H1 (cell line): Measurements from ENCODE around the gene HIP1. TPM values are rescaled to one million over a fixed set of nuclear protein-coding genes. Genes with fewer than 3 reads are reported as not detected.

Experiments
- CTCF ChIA-PET: fragments of 300-600 bp; sonication (Branson Sonifier 250); formaldehyde crosslinking; loops from one replicate; lab custom pipeline; 2021; ENCODE audit not compliant: partially characterized antibody; lab: Charles Lee
- POLR2A ChIA-PET: fragments of 300-600 bp; sonication (Branson Sonifier 250); formaldehyde crosslinking; loops from one replicate; lab custom pipeline; 2021; ENCODE audit warnings: inconsistent platforms; ENCODE audit not compliant: partially characterized antibody; lab: Charles Lee
- DNase-seq, 2 experiments: peaks; one replicate each; pipeline versions ENCODE4 v3.0.0 to v3.0.0-alpha.2; 2010 to 2022; ENCODE audit warnings: low spot score in 2 of 2, low read depth in 1 of 2, mixed read lengths in 1 of 2
- FAIRE-seq: peaks from 2 replicates; lab custom pipeline; 2011; peaks lifted over from hg19 to GRCh38; lab: Jason Lieb, UNC
- H2AFZ ChIP-seq: 2 replicates; pipeline ENCODE4 v1.8.1; 2012; ENCODE audit warnings: low read length, inconsistent platforms
- H2AK5ac ChIP-seq: 2 replicates; pipeline ENCODE4 v1.6.1; 2013; ENCODE audit warnings: low read depth, low read length
- H2BK120ac ChIP-seq: replicated peaks from 2 replicates; pipeline ENCODE3; 2013; ENCODE audit warnings: low read depth, low read length, inconsistent platforms
- H2BK12ac ChIP-seq: 2 replicates; pipeline ENCODE4 v1.6.1; 2013; ENCODE audit warnings: low read depth, low read length
- H2BK15ac ChIP-seq: 2 replicates; pipeline ENCODE4 v1.6.1; 2013; ENCODE audit warnings: low read length
- H2BK20ac ChIP-seq: 2 replicates; pipeline ENCODE4 v1.6.1; 2013; ENCODE audit warnings: low read length
- H2BK5ac ChIP-seq: 2 replicates; pipeline ENCODE4 v1.6.1; 2013; ENCODE audit warnings: low read depth, low read length
- H3K14ac ChIP-seq: 2 replicates; pipeline ENCODE4 v1.6.1; 2013; ENCODE audit warnings: inconsistent platforms; ENCODE audit not compliant: insufficient read length
- H3K18ac ChIP-seq: 2 replicates; pipeline ENCODE4 v1.6.1; 2013; ENCODE audit warnings: low read length; ENCODE audit errors: extremely low read depth
- H3K23ac ChIP-seq: 2 replicates; pipeline ENCODE4 v1.6.1; 2013; ENCODE audit warnings: inconsistent platforms; ENCODE audit not compliant: insufficient read length
- H3K23me2 ChIP-seq: 2 replicates; pipeline ENCODE4 v1.6.1; 2013; ENCODE audit warnings: low read depth, low read length
- H3K27ac ChIP-seq: 2 replicates; pipeline ENCODE4 v1.6.1; 2011; ENCODE audit warnings: low read depth, low read length, inconsistent platforms
- H3K27me3 ChIP-seq, 4 experiments: replicated peaks in 1 of 4; 1 replicate in 1 of 4; 2 replicates in 3 of 4; pipeline versions ENCODE4 v1.6.1 to v1.8.1; 2011 to 2013; ENCODE audit warnings: low read length in 3 of 4, mild to moderate bottlenecking in 3 of 4, inconsistent platforms in 2 of 4, mixed read lengths in 2 of 4, moderate library complexity in 1 of 4; ENCODE audit not compliant: control insufficient read depth in 3 of 4, insufficient read depth in 3 of 4; ENCODE audit errors: extremely low read depth in 1 of 4
- H3K36me3 ChIP-seq, 4 experiments: 2 replicates each; pipeline versions ENCODE4 v1.6.1 to v1.8.1; 2011 to 2013; ENCODE audit warnings: mild to moderate bottlenecking in 4 of 4, low read length in 3 of 4, moderate library complexity in 2 of 4, control low read depth in 1 of 4, inconsistent platforms in 1 of 4; ENCODE audit not compliant: insufficient read depth in 4 of 4, control insufficient read depth in 2 of 4
- H3K4ac ChIP-seq: replicated peaks from 2 replicates; pipeline ENCODE3; 2013; ENCODE audit warnings: low read length, low read depth, mixed read lengths, inconsistent platforms; ENCODE audit not compliant: insufficient read length
- H3K4me1 ChIP-seq, 4 experiments: replicated peaks in 1 of 4; 1 replicate in 1 of 4; 2 replicates in 3 of 4; pipeline versions ENCODE4 v1.6.1 to v1.8.1; 2011 to 2013; ENCODE audit warnings: low read length in 3 of 4, inconsistent platforms in 2 of 4, mixed read lengths in 1 of 4; ENCODE audit not compliant: insufficient read depth in 4 of 4, control insufficient read depth in 3 of 4
- H3K4me2 ChIP-seq, 2 experiments: 2 replicates each; pipeline versions ENCODE4 v1.6.1 to v1.8.1; 2011 to 2013; ENCODE audit warnings: low read depth in 2 of 2, low read length in 2 of 2, control low read depth in 1 of 2, inconsistent platforms in 1 of 2, mild to moderate bottlenecking in 1 of 2; ENCODE audit not compliant: insufficient read depth in 1 of 2
- H3K4me3 ChIP-seq, 4 experiments: fragments of 200-600, 300-600 bp in 1 of 4; sonication (generic), shearing (Covaris generic), sonication (Bioruptor Twin) in 1 of 4; 2 replicates each; pipeline versions ENCODE4 v1.5.1 to v1.8.1; 2011 to 2016; ENCODE audit warnings: low read length in 4 of 4, low read depth in 3 of 4, control low read depth in 2 of 4, inconsistent platforms in 2 of 4, mild to moderate bottlenecking in 2 of 4, mixed read lengths in 1 of 4, moderate library complexity in 1 of 4; ENCODE audit not compliant: insufficient read depth in 2 of 4; ENCODE audit errors: extremely low read depth in 1 of 4
- H3K56ac ChIP-seq: replicated peaks from 2 replicates; pipeline ENCODE3; 2013; ENCODE audit warnings: low read depth, mild to moderate bottlenecking, mixed read lengths, low read length, inconsistent platforms; ENCODE audit not compliant: insufficient read length
- H3K79me1 ChIP-seq: 2 replicates; pipeline ENCODE4 v1.6.1; 2013; ENCODE audit warnings: low read depth, low read length, control low read depth
- H3K79me2 ChIP-seq, 2 experiments: 2 replicates each; pipeline versions ENCODE4 v1.6.1 to v1.8.1; 2012 to 2013; ENCODE audit warnings: low read length in 2 of 2, mild to moderate bottlenecking in 2 of 2, inconsistent platforms in 1 of 2; ENCODE audit not compliant: insufficient read depth in 2 of 2, control insufficient read depth in 1 of 2
- H3K9ac ChIP-seq, 4 experiments: replicated peaks in 1 of 4; 1 replicate in 1 of 4; 2 replicates in 3 of 4; pipeline versions ENCODE4 v1.6.1 to v1.8.1; 2011 to 2013; ENCODE audit warnings: low read depth in 3 of 4, low read length in 3 of 4, control low read depth in 2 of 4, mild to moderate bottlenecking in 2 of 4, moderate library complexity in 2 of 4, inconsistent platforms in 1 of 4; ENCODE audit errors: extremely low read depth in 1 of 4
- H3K9me3 ChIP-seq, 2 experiments: 2 replicates each; pipeline versions ENCODE4 v1.6.1 to v1.8.1; 2012 to 2013; ENCODE audit warnings: mild to moderate bottlenecking in 2 of 2, moderate library complexity in 2 of 2, control low read depth in 1 of 2, inconsistent platforms in 1 of 2, low read depth in 1 of 2, low read length in 1 of 2, mixed read lengths in 1 of 2; ENCODE audit not compliant: insufficient read depth in 2 of 2
- H4K20me1 ChIP-seq, 2 experiments: replicated peaks in 1 of 2; 2 replicates each; pipeline versions ENCODE3 to v1.8.1; 2011 to 2013; ENCODE audit warnings: inconsistent platforms in 2 of 2, low read length in 2 of 2, mild to moderate bottlenecking in 1 of 2; ENCODE audit not compliant: insufficient read depth in 2 of 2, control insufficient read depth in 1 of 2
- H4K5ac ChIP-seq: 2 replicates; pipeline ENCODE4 v1.6.1; 2013; ENCODE audit warnings: low read length, low read depth, mixed read lengths, inconsistent platforms; ENCODE audit not compliant: insufficient read length
- H4K8ac ChIP-seq: 2 replicates; pipeline ENCODE4 v1.8.0; 2013; ENCODE audit warnings: mild to moderate bottlenecking, moderate library complexity, low read length, inconsistent platforms; ENCODE audit not compliant: insufficient read depth; ENCODE audit errors: extremely low read depth
- H4K91ac ChIP-seq: replicated peaks from 2 replicates; pipeline ENCODE3; 2013; ENCODE audit warnings: low read length, mixed read lengths, inconsistent platforms; ENCODE audit not compliant: insufficient read length
- ATF3 ChIP-seq: IDR thresholded peaks from 2 replicates; pipeline ENCODE4 v1.6.1; 2011; ENCODE audit warnings: low read depth, mild to moderate bottlenecking, low read length; ENCODE audit not compliant: insufficient read depth
- CBX8 ChIP-seq: fragments of 300-800, 300-1000 bp; sonication (generic); IDR thresholded peaks from 2 replicates; pipeline ENCODE4 v1.7.1; 2016; ENCODE audit warnings: low read depth, low read length, borderline replicate concordance
- CEBPB ChIP-seq: IDR thresholded peaks from 2 replicates; pipeline ENCODE4 v1.6.1; 2012; ENCODE audit warnings: low read depth, low read length
- CHD1 ChIP-seq: IDR thresholded peaks from 2 replicates; pipeline ENCODE4 v1.6.1; 2012; ENCODE audit warnings: low read depth, low read length, improper control_type of control experiment
- EP300 ChIP-seq, 2 experiments: IDR thresholded peaks; 1 replicate in 1 of 2; 2 replicates in 1 of 2; pipeline ENCODE4 v1.6.1; 2011 to 2012; ENCODE audit warnings: low read depth in 2 of 2, low read length in 2 of 2, mild to moderate bottlenecking in 2 of 2, borderline replicate concordance in 1 of 2, inconsistent platforms in 1 of 2, moderate library complexity in 1 of 2
- GTF2F1 ChIP-seq: IDR thresholded peaks from 2 replicates; pipeline ENCODE4 v1.6.1; 2012; ENCODE audit warnings: low read depth, low read length, improper control_type of control experiment, borderline replicate concordance
- HDAC6 ChIP-seq: IDR thresholded peaks from one replicate; pipeline ENCODE4 v1.7.1; 2012; ENCODE audit warnings: low read depth, mild to moderate bottlenecking, inconsistent platforms, low read length, moderate library complexity
- PHF8 ChIP-seq: fragments of 200-600 bp; sonication (generic); conservative IDR thresholded peaks from 2 replicates; pipeline ENCODE4 v1.7.1; 2012; ENCODE audit warnings: low read depth, mild to moderate bottlenecking, inconsistent platforms, low read length, moderate library complexity
- POLR2A ChIP-seq, 2 experiments: IDR thresholded peaks; 1 replicate in 1 of 2; 2 replicates in 1 of 2; pipeline ENCODE4 v1.6.1; 2011; ENCODE audit warnings: low read depth in 2 of 2, low read length in 2 of 2, mild to moderate bottlenecking in 2 of 2; ENCODE audit errors: control extremely low read depth in 1 of 2
- RBBP5 ChIP-seq: IDR thresholded peaks from 2 replicates; pipeline ENCODE4 v1.7.1; 2012; ENCODE audit warnings: low read depth, mild to moderate bottlenecking, inconsistent platforms, low read length, moderate library complexity, borderline replicate concordance
- RFX5 ChIP-seq: IDR thresholded peaks from 2 replicates; pipeline ENCODE4 v1.6.1; 2011; ENCODE audit warnings: low read depth, low read length, improper control_type of control experiment, borderline replicate concordance
- SP4 ChIP-seq: IDR thresholded peaks from 2 replicates; pipeline ENCODE4 v1.6.1; 2012; ENCODE audit warnings: low read length, inconsistent platforms
- SUZ12 ChIP-seq: fragments of 200-600 bp; sonication (generic); IDR thresholded peaks from 2 replicates; pipeline ENCODE4 v1.6.1; 2012; ENCODE audit warnings: mild to moderate bottlenecking, inconsistent platforms, low read length, moderate library complexity, mixed read lengths
- TCF12 ChIP-seq: IDR thresholded peaks from 2 replicates; pipeline ENCODE4 v1.6.1; 2011; ENCODE audit warnings: low read depth, mild to moderate bottlenecking, low read length
- YY1 ChIP-seq: IDR thresholded peaks from 2 replicates; pipeline ENCODE4 v1.6.1; 2011; ENCODE audit warnings: low read depth, mild to moderate bottlenecking, low read length
- WGBS, 2 experiments: shearing (Covaris generic) in 1 of 2; methylation state at CpG; one replicate each; pipeline versions ENCODE4 v1.1.6 to v1.1.7; 2013 to 2015; ENCODE audit warnings: low lambda C conversion rate in 2 of 2, mixed read lengths in 2 of 2, inconsistent platforms in 1 of 2, low coverage in 1 of 2, missing lambda C conversion rate in 1 of 2; ENCODE audit not compliant: insufficient replicate concordance in 2 of 2, insufficient coverage in 1 of 2, insufficient read length in 1 of 2; ENCODE audit errors: extremely low coverage in 1 of 2, missing lambda C conversion rate in 1 of 2; 5-methylcytosine and 5-hydroxymethylcytosine counted together
- polyA plus RNA-seq, 7 experiments: library from polyadenylated mRNA; depleted of rRNA in 3 of 7; stranded (reverse) in 5 of 7; unstranded in 2 of 7; fragments of >200 nt in 5 of 7; fragments of 200-250 nt in 2 of 7; gene quantifications; 1 replicate in 5 of 7; 2 replicates in 1 of 7; 4 replicates in 1 of 7; pipeline versions ENCODE4 v1.2.1 to v1.2.3, GENCODE V29; 2011 to 2013; ENCODE audit warnings: missing spikeins in 2 of 7, mixed read lengths in 2 of 7
- total RNA-seq: library from RNA; stranded (reverse); fragmentation: NEBNext Ultra II Directional; extraction: Animal tissue kit (Norgen Biotek cat#: 25700); gene quantifications from 2 replicates; pipeline ENCODE4 v1.2.1, GENCODE V29; 2021

The HIP1 gene
- total and polyA plus RNA-seq, 2 of the 8 experiments (the other 6 are each of a cell fraction or from before 2014, with no cell fraction given), result 51.8 to 108 TPM

GRCh38 chr7:75595766-75596165, 143.0 kb downstream of the HIP1 start:
- Histone ChIP-seq H3K4me2 (no peak overlapping the region), H2BK120ac (no peak overlapping the region), H3K4ac (no peak overlapping the region), H4K20me1 (peaks cover 0 to 3% of the 10 kb centered on the region in 2 experiments), H4K8ac (no peak overlapping the region), H3K18ac (no peak overlapping the region), H3K9me3 (no peaks in the 10 kb centered on the region), H3K27me3 (no peaks in the 10 kb centered on the region), H3K56ac (no peak overlapping the region), H3K79me1 (no peaks in the 10 kb centered on the region; the same call in 1 of the 2 replicates), H3K9ac (no peak overlapping the region), H3K23me2 (no peaks in the 10 kb centered on the region), H2BK20ac (no peak overlapping the region), H3K4me3 (no peak overlapping the region), H2BK12ac (no peak overlapping the region), H2BK5ac (no peak overlapping the region), H3K4me1 (peaks cover 0 to 18% (median 9%) of the 10 kb centered on the region in 4 experiments; a peak in 6 of 7 replicates), H3K36me3 (peaks cover 8 to 56% (median 18%) of the 10 kb centered on the region in 4 experiments), H2AK5ac (no peak overlapping the region), H3K79me2 (0 out of 4 replicates have a peak, but pooled peaks cover 0 to 3% of the 10 kb centered on the region in 2 experiments), H3K23ac (no peak overlapping the region), H3K27ac (no peak overlapping the region), H3K14ac (no peak overlapping the region), H2AFZ (no peak overlapping the region), H4K5ac (no peak overlapping the region), H4K91ac (no peak overlapping the region), H2BK15ac (no peak overlapping the region)
- WGBS, 2 experiments, result 84% methylated on average over 4 of the region's 4 CpGs; no CpG with 5 or more reads in 1 of the 2 experiments
- DNase-seq (no peak), FAIRE-seq (no peak)
- CTCF ChIA-PET, result no interaction called here
- POLR2A ChIA-PET, result no interaction called here
- TF ChIP-seq CBX8, result no peak
- no peak for TF ChIP-seq ATF3
- no peak for TF ChIP-seq GTF2F1
- no peak for TF ChIP-seq CEBPB
- TF ChIP-seq TCF12, result no peak
- no peak for TF ChIP-seq PHF8
- TF ChIP-seq RBBP5, result no peak
- TF ChIP-seq RFX5, result no peak
- TF ChIP-seq SP4, result no peak
- no peak for TF ChIP-seq CHD1
- no peak for TF ChIP-seq HDAC6
- no peak for TF ChIP-seq YY1
- TF ChIP-seq POLR2A (IDR thresholded peaks at IDR 0.05; ENCODE audit: control extremely low read depth in 1 of 2, low read depth in 2 of 2, low read length in 2 of 2), result no peak
- TF ChIP-seq EP300 (IDR thresholded peaks at IDR 0.05; ENCODE audit: borderline replicate concordance in 1 of 2, low read depth in 2 of 2, low read length in 2 of 2), result no peak
- no peak for TF ChIP-seq SUZ12
